NB4 (cell line): Measurements from ENCODE around the gene SYNDIG1.
"Not testable (repeated sequence)": the region's sequence is repeated elsewhere in the genome, so short reads cannot be mapped to it uniquely, and the experiment has no call there.

Experiments
- DNase-seq: peaks from one replicate; pipeline ENCODE4 v3.0.0; 2010; ENCODE audit warnings: low read depth
- H3K4me3 ChIP-seq: one replicate; pipeline ENCODE4 v1.5.1; 2011; ENCODE audit warnings: mild to moderate bottlenecking, low read depth, low read length, moderate library complexity
- MYC ChIP-seq: IDR thresholded peaks from 2 replicates; pipeline ENCODE4 v1.6.1; 2011; ENCODE audit warnings: low read depth, low read length
- POLR2A ChIP-seq: IDR thresholded peaks from 2 replicates; pipeline ENCODE4 v1.6.1; 2011; ENCODE audit warnings: mild to moderate bottlenecking; ENCODE audit not compliant: insufficient read length; ENCODE audit errors: extremely low read depth
- TF ChIP-seq, protein P1 (sequence below): IDR thresholded peaks from 2 replicates; pipeline ENCODE4 v1.6.1; 2011; ENCODE audit warnings: low read depth, low read length
- TF ChIP-seq, protein P2 (sequence below): IDR thresholded peaks from one replicate; pipeline ENCODE4 v1.5.1; 2012; ENCODE audit warnings: low read depth, low read length

The SYNDIG1 gene

DNA sequence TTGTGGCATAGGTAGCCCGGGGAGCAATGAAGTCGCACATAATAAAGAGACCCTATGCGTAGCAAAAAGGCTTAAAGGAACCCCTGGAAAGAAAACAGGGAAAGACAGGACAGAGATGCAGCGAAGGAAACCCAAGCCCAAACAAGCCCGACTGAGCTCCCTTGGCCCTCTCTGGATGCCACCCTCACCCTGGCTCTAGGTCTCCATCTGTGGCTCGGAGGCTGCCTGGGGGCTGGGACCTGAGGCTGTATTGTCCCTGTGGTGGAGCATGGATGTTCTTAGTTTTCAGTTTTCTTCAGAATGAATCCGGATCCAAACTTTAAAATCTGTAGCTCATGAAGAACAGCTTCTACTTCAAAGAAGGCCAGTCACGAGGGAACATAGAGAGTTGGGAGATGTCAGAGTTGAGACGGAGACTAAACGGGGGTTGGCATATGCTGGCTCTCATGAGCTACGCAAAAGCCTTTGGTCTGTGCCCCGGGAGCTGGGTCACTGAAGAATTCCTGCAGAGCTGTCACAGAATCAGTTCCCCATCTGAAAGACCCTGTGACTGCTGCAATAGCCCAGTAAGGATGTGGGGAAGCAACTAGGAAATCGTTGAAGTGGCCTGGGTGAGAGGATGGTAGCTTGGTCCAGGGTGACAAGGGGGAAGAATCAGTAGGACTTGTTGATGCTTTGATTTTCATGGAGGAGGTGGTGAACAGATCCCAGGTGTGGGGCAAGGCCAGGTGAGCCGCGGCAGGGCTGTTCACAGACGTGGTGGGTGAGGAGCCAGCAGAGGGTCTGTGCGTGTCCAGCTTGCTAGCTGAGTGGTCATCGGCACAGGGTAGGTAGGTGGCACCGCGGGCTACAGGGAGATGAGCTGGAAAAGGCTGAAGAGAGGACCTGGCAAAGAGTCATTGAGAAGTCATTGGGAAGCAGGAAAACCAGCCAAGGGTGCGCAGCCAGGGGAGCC, 35.2 kb downstream of the SYNDIG1 start:
- no peak overlapping the region for H3K4me3 ChIP-seq
- no peak for DNase-seq
- TF ChIP-seq POLR2A (no peak), MYC (no peak)

DNA sequence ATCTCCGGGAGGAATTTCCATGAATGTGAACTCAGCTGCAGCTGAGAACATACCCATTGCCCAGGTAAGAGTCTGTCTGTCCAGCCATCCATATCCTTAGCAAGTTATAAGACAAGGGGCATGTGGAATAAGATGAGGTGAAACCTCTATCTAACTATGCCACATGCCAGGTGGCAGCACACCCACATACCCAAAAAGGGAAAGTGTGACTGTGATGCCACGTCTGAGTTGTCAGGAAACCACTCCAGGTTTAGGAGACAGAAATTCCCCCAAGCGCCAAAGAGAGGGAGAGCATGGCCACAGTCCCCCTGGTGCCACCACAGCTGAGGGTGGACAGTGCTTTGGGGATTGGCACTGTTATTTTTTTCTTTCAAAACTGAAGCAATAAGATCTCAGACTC, 36.7 kb downstream of the SYNDIG1 start:
- no peak for DNase-seq
- no peak overlapping the region for H3K4me3 ChIP-seq
- TF ChIP-seq, protein P1, sequence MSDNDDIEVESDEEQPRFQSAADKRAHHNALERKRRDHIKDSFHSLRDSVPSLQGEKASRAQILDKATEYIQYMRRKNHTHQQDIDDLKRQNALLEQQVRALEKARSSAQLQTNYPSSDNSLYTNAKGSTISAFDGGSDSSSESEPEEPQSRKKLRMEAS = no peak
- TF ChIP-seq MYC (no peak), POLR2A (no peak)
- TF ChIP-seq, protein P2, sequence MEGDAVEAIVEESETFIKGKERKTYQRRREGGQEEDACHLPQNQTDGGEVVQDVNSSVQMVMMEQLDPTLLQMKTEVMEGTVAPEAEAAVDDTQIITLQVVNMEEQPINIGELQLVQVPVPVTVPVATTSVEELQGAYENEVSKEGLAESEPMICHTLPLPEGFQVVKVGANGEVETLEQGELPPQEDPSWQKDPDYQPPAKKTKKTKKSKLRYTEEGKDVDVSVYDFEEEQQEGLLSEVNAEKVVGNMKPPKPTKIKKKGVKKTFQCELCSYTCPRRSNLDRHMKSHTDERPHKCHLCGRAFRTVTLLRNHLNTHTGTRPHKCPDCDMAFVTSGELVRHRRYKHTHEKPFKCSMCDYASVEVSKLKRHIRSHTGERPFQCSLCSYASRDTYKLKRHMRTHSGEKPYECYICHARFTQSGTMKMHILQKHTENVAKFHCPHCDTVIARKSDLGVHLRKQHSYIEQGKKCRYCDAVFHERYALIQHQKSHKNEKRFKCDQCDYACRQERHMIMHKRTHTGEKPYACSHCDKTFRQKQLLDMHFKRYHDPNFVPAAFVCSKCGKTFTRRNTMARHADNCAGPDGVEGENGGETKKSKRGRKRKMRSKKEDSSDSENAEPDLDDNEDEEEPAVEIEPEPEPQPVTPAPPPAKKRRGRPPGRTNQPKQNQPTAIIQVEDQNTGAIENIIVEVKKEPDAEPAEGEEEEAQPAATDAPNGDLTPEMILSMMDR = no peak

DNA sequence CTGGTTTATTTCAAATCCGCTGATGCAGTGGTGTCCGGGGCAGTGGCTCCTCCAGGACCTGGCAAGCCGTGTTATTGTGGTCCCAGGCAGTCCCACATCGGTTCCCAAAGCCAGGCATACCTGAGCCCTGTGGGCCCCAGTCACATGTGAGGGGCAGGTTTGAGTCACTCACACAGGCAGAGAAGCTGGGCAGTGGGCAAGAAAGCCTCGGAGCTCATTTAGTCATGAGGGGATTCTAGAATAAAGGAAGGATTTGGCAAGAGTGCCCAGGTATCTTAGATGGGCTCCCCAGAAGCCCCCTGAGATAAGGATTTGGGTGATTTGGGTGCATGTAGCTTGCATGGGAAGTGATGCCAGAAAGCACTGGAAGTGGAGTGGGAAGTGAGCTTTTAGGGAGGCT, 37.3 kb downstream of the SYNDIG1 start:
- TF ChIP-seq, protein P1 = no peak
- no peak for TF ChIP-seq POLR2A
- TF ChIP-seq, protein P2 = no peak
- TF ChIP-seq MYC = no peak
- no peak overlapping the region for H3K4me3 ChIP-seq
- DNase-seq = no peak

DNA sequence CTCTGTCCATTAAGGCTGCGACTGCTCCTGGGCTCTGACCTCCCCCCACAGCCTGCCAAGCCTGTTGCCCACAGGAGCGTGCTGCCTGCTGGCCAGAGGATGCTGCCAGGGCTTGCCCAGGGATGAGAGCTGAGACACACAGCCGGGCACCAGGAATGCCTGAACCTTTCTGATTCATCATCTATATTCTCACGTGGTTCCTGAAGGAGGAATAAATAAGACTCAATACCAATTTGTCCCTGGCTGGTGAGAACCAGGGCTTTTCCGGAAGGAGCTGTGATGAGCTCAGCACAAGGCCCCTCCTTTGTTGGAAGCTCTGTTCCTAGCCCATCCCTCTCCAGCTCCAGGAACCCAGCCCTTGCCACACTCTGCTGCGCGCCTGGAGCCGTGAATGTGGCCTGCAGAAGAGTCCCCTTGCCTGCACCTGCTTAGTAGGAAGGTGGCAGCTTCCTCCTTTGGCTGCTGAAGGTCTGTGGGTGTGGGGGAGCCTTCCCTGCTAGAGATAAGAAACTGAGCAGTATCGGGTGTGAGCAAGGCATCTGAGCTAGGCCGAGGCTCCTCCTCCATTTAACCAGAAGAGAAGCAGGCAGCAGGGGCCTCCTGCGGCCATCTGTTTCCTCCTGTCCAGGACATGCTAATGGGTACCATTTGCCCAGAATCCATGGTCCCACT, 37.9 kb downstream of the SYNDIG1 start:
- H3K4me3 ChIP-seq = no peak overlapping the region
- TF ChIP-seq, protein P1 = no peak
- TF ChIP-seq MYC (no peak), POLR2A (no peak)
- TF ChIP-seq, protein P2 = no peak

DNA sequence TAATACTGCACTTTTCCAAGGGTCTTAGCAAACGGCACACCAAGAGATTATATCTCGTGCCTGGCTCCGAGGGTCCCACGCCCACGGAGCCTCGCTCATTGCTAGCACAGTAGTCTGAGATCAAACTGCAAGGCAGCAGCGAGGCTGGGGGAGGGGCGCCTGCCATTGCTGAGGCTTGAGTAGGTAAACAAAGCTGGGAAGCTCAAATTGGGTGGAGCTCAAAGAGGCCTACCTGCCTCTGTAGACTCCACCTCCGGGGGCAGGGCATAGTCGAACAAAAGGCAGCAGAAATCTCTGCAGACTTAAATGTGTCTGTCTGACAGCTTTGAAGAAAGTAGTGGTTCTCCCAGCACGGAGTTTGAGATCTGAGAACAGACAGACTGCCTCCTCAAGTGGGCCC, 43.0 kb downstream of the SYNDIG1 start:
- not testable (repeated sequence) for DNase-seq, H3K4me3 ChIP-seq

More for the DNA sequence above, 37.9 kb downstream of the SYNDIG1 start:
- DNase-seq = no peak

DNA sequence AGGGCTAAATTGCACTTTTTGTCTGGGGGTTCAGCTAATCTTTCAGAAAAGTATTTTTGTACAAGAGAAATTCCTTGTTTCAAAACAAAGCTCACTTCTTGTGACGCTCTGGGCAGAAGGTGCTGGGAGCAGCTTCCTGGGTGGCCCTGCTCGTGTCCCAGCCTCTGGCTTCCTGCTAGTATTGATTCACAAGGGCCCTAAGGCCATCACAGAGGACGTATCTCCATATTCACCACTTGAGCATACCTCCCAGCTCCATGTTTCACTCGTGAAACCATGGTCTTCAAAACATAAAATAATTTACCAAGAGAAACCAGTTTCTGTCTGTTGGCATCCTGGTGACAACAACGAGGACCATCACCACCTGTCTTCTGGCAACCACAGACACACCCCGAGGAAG, 49.1 kb downstream of the SYNDIG1 start:
- H3K4me3 ChIP-seq = no peak overlapping the region
- no peak for DNase-seq
- TF ChIP-seq, protein P1 = no peak

- no peak overlapping the region for H3K4me3 ChIP-seq
- DNase-seq = no peak
- TF ChIP-seq, protein P1 = no peak
- TF ChIP-seq MYC = no peak
- TF ChIP-seq, protein P2 = no peak
- TF ChIP-seq POLR2A = no peak
These were observed 50.0 kb downstream of the SYNDIG1 start for GRCh38 chr20:24519476-24519875.
